Hematopoietic multipotent progenitor cell treated with erythropoietin and hydrocortisone succinate and interleukin-3 and kit ligand, for 6 days (in vitro differentiated cells): ENCODE data around the gene EFNA5.

Experiments used
- DNase-seq: peaks from one replicate; pipeline ENCODE4 v3.0.0-alpha.2; 2015

Gene EFNA5

DNA sequence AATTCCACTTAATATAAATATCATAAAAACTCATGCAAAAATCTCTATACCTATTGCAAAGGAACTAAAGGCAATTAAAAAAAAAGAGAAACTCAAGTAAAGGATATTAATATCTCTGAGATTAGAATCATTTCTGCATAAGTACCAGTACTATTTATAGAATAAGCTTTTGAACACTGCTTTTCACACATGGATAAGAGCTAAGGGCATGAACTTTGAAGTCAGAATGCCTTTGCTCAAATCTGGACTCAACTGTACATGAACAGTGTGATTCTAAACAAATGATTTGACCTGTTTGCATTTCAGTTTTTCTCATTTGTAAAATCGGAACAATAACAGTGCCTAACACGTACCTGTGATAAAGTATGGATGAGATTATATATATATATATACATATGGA is 255.9 kb downstream of the EFNA5 start:
- DNase-seq = no peak

DNA sequence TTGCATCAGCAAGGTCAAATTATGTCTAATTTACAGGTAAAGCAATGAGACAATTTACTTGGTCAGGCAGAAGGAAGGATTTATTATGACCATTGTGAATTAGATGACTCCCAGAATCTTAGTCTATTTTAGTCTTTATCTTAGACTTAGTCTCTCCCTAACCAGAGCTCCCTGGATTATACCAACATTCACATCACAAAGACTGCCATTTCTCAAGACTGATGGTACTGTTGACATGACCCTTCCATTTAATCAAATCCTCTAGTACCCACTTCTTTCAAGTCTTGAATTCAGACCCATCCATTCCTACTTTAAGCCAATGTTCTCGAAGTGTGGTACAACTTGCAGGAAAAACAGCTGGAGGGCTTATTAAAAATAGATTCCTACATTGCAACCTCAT is 257.0 kb downstream of the EFNA5 start:
- DNase-seq = no peak

- DNase-seq = no peak
Observed at GRCh38 chr5:107408564-107408963, 262.2 kb downstream of the EFNA5 start.

- no peak for DNase-seq
Observed at GRCh38 chr5:107407713-107408298, 262.9 kb downstream of the EFNA5 start.

DNA sequence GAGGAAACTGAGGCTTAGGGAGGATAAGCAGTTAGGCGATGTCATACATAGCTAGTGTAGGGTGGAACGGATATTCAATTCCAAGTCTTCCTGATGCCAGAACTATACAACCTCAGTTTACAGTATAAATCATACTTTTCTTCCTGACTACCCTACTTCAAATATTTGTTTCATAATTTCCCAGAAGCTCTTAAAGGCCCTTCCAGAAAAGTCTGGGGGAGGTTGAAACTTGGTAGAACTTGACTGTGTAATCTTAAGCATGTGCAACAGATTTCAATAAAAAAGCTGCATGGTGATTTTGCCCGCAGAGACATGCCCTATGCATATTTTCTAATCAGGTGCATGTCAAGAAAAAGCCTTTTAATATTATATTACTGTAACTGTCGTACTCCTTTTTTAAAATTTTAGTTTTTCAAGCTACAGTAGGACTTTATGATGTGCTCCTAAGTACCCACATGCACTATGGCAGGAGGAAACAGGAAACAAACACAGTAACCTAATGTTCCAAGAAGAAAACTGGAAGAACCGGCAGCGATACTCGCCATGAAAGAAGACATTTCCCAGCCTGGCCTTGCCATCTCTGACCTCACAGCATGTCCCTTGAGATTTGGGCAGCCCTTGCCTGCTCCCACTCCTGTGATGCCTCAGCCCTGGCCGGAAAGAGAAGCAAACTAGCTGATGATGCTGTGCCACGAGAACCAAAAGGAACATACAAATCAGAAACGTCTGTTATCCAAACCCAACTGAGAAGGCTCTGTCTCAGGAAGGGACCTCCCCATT is 266.0 kb downstream of the EFNA5 start:
- DNase-seq = no peak

- DNase-seq = no peak
Observed at GRCh38 chr5:107403228-107403953, 267.3 kb downstream of the EFNA5 start.

- DNase-seq = no peak
Observed at GRCh38 chr5:107402434-107403227, 268.1 kb downstream of the EFNA5 start.

DNA sequence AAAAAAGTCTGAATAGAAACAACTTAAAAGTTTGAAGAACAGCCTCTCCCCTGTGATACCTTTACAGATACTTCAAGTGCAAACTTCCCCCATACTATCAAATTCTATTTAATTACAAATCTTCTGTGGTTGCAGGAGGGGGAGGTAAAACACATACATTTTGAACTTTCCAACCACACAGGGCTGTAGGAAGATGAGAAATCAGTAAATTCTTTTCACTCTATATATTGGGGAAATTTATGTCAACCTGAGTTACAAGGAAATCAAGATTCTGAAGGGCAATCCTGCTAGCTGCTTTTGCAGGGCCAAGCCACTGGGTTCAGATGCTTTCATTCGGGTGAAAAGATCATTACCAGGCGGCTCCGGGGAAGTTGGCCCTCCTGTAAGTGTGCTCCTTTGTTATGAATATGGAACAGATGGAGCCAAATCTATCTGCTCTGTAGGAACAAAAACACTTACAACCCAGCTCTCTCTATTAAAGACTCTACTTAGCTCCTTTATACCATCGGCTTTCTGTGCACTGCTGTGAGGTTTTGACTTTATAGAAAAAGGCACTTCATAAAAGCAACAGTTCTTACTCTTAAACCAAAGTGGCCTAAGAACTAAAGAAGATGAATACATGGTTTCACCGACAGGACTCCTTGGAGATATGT is 269.1 kb downstream of the EFNA5 start:
- DNase-seq = no peak

DNA sequence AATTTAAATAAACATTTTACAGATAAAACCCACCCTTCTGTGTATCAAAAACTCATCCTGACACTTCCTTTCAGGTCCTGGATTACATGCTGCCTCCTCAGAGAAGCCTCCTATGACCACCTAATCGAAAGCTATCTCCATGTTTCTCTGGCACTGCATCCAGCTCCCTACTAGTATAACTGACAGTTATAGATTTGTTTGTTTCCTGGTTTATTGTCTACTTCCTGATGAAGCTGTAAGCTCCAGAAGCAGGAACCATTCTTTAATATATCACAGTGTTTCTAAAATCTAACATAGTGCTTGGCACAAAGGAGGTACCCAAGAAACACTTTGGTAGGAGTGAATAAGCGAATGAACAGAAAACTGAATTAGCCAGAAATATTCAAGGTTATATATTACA is 270.4 kb downstream of the EFNA5 start:
- no peak for DNase-seq

GRCh38 chr5:107398703-107399102 is 272.0 kb downstream of the EFNA5 start:
- no peak for DNase-seq

DNA sequence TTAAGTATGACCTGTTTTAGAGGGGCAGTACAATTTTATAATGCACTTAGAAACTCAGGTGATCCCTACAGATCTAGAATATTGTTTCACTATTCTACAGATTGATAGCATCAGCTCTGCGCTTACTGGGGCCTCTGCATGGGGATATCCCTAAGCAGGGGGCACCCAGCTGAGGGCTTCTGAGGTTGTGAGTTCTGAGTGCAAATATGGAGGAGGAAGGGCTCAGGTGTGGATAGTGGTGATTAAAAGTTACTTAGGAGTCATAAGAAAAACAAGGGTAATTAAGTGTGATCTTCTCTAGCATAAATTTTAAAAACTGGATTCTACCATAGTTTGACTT is 274.4 kb downstream of the EFNA5 start:
- no peak for DNase-seq

DNA sequence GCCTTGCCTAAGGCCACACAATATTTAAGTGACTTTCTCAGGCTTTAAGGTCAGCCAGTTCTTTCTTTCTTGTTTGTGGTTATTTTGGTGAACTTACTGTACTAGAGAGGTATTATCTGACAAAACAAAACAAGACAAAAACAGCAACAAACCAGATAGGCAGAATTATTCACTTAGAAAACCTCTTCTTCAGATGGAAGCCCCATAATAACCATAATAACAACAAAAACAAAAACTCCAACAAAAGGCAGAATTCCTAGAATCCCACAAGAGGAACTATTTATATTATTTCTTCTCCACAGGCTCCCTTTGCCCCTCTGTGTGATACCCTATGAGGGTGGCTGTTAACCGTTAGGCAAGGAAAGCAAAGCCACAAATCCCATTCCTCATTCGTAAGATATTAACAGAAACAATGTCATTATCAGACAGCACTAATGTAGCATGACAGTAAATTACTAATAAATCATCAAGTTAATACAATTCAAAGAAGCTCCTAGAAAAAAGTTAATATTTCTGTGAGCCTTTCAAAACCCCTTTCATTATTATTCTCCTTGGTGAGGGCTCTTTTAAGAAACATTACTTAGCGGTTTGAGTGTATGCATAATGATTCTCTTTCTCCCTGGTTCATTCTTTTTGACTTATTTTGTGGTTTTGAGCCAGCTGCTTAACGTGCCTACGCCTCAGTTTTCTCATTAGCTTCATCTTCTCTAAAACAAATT is 274.9 kb downstream of the EFNA5 start:
- DNase-seq = no peak

GRCh38 chr5:107393851-107394250 is 276.9 kb downstream of the EFNA5 start:
- no peak for DNase-seq

DNA sequence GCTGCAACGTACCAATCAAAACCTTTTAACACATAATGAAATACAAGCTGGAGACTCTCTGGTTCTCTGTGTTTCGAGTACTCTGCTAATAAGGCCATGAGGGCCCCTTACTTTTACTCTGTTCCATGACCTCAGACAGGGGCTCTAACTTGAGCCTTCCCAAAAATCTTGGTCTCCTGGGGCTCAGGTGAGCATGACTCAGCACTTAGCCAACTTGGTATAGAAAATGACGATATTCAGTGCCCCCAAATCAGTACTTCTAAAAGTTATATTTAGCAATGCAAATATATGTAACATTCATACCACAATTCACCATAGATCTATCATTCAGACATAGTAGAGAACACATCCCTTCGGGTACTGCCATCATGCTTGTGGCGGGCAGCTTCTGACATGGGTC is 278.9 kb downstream of the EFNA5 start:
- DNase-seq = no peak

- DNase-seq = peak; percentile 21
Observed at GRCh38 chr5:107389775-107390148, 281.0 kb downstream of the EFNA5 start.

DNA sequence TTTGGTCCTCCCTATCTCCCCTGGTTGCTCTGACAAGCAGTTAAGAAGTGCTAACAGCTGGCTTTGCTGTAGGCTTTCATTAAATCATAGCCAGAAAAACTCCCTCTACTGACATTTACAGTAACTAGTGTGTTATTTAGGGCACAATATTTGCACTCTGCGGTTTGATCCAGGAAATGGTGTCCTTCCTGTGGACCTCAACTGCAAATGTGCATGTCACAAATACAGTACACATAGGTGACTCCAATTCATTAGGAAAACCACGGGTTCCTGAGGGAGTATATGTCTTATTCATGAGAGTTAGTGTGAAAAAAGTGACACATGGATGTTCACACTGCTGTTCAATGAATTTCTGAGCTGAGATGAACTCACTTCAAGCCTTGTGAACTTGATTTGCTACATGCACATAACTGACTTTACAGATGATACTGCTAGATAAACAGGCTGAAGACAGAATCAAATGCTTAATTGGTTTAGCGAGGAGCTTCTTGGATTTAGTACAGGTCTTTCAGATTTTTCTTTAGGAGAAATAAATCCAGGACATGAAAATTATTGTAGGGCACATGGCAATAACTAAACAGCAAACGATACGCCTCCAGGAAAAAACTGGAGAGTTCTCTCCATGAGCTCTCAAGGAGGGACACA is 281.5 kb downstream of the EFNA5 start:
- peak; percentile 47 for DNase-seq

GRCh38 chr5:107388141-107388861 is 282.4 kb downstream of the EFNA5 start:
- DNase-seq = peak; percentile 4

DNA sequence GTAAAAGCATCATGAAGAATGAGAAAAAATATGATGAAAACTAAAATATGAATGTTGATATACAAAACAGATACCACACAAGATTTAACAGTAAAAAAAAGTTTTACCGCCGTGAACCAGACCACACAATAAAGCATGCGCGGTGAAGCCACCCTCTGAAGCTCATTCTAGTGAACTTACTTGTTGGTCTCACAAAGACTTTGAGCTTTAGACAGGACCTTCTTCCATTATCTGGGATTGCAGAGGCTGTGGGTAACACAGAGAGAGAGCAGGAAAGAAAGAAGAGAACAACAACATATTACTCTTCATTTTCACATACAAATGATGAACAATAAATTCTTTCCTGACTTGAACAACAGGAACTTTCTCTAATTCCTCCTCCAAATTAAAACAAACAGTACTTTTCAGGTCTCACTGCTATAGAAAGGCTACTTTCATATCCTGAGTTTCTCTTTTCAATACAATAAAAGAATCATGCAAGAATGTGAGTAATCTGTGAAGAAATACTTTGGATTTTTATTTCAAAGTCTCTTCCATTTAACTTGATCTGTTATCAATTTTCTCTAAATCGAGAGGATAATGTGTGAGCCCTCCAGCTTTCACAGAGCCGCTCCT is 283.1 kb downstream of the EFNA5 start:
- DNase-seq = no peak

DNA sequence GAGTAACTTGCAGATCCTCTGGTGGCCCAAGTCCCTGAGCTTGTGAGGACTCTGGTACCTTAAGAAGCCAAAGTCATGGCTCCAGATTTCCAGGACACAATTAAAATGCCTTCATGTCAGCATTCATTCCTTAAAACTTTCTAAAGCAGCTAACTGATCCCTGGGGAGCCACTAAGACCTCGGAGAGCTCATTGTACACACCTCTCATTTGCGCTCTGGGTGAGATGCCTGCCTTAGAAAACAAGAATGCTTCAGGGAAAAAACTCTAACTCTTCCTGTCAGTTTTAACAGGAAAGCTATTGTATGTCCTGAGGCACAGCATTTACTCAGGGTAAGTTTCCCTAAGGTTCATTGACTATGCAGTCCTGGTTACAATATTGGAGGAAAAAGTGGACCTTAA is 285.0 kb downstream of the EFNA5 start:
- no peak for DNase-seq

- DNase-seq = no peak
Observed at GRCh38 chr5:107384256-107384655, 286.5 kb downstream of the EFNA5 start.

GRCh38 chr5:107383414-107383813 is 287.3 kb downstream of the EFNA5 start:
- no peak for DNase-seq
